Measurements from ENCODE around the gene ROBO1.

ROBO1 gene

DNA sequence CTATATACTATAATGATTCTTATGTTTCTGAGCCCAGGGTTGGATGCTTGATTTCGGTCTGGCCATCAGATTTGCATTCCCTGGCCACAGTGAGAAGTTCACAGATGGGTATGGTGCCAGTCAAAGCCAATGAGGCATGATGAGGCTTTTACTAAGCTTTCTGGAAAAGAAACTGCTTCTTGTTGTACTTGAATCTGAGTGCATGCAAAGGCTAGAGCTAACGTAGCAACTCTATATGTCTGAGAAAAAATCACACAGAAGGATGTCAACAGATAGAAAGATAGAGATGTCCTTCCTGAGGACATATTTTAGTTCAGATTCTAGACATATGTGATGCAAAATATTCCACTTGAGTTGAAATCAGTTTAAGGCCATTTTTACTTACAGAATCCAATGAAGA lies 608.1 kb downstream of the ROBO1 start:
- DNase-seq (ENCODE audit: low read depth, low spot score): no peak
- in situ Hi-C loops (cut with HindIII; ENCODE audit: low sequenced_read_pairs): no loop called here
- H3K4me3 ChIP-seq (ENCODE audit: low read depth, low read length): no peak overlapping the region
- TF ChIP-seq, protein P1, sequence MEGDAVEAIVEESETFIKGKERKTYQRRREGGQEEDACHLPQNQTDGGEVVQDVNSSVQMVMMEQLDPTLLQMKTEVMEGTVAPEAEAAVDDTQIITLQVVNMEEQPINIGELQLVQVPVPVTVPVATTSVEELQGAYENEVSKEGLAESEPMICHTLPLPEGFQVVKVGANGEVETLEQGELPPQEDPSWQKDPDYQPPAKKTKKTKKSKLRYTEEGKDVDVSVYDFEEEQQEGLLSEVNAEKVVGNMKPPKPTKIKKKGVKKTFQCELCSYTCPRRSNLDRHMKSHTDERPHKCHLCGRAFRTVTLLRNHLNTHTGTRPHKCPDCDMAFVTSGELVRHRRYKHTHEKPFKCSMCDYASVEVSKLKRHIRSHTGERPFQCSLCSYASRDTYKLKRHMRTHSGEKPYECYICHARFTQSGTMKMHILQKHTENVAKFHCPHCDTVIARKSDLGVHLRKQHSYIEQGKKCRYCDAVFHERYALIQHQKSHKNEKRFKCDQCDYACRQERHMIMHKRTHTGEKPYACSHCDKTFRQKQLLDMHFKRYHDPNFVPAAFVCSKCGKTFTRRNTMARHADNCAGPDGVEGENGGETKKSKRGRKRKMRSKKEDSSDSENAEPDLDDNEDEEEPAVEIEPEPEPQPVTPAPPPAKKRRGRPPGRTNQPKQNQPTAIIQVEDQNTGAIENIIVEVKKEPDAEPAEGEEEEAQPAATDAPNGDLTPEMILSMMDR (IDR thresholded peaks at IDR 0.05; ENCODE audit: low read depth, low read length): no peak

DNA sequence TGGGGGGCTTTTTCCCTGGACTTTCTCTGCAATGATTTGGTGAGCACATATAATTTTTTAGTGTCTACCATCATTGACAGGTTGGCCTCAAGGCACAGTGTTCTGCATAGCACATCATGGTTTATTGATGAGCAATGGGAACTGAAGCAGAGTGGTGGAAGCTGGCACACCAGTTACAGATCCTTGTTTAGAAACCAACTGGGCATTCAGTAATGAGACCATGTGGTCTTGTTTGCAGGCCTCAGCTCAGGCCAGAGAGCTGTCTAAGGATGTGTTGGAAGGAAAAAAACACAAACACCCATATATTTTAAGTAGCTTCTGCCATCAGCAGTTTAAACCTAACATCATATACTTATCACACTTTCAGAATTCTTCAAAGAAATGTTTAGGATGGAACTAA lies 610.6 kb downstream of the ROBO1 start:
- in situ Hi-C loops (cut with HindIII; ENCODE audit: low sequenced_read_pairs): no loop called here
- DNase-seq (ENCODE audit: low read depth, low spot score): no peak
- no peak overlapping the region for H3K4me3 ChIP-seq (ENCODE audit: low read depth, low read length)
- TF ChIP-seq, protein P1 (IDR thresholded peaks at IDR 0.05; ENCODE audit: low read depth, low read length): no peak

DNA sequence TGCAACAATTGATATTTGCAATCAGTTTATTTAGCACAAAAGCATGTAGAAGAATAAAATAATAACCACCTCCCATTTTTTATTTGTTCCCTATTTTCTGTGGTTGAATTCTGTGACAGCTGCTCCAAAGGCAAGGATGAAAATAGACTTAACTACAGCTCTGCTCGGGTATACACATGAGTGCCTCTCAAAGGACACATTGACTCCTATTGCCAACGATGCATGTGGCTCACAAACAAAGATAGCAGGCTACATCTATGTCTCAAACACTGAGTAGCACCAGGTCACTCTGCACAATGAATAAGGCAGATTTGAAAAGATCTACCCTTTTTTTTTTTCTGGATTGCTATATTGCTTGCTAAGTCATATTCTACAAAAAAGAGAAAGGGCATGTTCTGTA lies 612.9 kb downstream of the ROBO1 start:
- TF ChIP-seq, protein P1 (IDR thresholded peaks at IDR 0.05; ENCODE audit: low read depth, low read length): no peak
- in situ Hi-C loops (cut with HindIII; ENCODE audit: low sequenced_read_pairs): no loop called here
- H3K4me3 ChIP-seq (ENCODE audit: low read depth, low read length): no peak overlapping the region
- no peak for DNase-seq (ENCODE audit: low read depth, low spot score)

DNA sequence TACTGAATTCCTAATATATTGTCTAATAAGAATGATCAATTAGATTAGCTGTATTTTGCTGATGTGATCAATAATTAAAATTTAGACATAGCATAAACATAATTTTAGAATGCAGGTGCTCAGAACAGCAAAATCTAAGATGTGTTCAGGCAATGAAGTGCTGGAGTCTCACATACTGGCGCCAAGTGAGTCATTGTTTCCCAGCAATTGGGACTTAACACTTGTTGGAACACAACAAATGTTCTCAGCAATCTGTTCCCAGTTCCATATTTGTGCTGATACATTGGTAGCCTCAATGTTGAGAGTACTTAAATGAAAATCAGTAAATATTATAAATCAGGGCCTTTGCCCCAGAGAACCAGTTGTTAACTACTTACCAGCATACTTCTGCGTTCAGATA lies 619.0 kb downstream of the ROBO1 start:
- DNase-seq (ENCODE audit: low read depth, low spot score): peak; percentile 56
- in situ Hi-C loops (cut with HindIII; ENCODE audit: low sequenced_read_pairs): no loop called here
- TF ChIP-seq, protein P1 (IDR thresholded peaks at IDR 0.05; ENCODE audit: low read depth, low read length): no peak
- no peak overlapping the region for H3K4me3 ChIP-seq (ENCODE audit: low read depth, low read length)

DNA sequence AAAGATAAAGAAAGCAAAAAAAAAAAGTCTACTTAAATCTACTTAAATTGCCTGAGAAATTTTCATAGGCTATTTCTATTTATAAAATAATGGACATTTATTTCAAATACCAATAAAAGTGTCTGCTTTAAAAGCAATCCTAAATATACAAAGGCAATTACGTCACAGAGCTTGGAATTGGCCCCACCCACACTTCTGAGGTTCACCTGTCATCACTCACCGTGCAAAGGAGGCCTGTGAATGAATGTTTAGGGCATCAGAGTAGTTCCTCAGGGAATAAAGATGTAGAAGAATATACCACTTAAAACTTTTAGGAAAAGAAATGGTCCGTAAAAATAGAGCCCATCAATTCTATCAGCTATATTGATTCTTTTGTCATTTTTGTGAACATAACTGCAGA lies 621.8 kb downstream of the ROBO1 start:
- in situ Hi-C loops (cut with HindIII; ENCODE audit: low sequenced_read_pairs): no loop called here
- no peak overlapping the region for H3K4me3 ChIP-seq (ENCODE audit: low read depth, low read length)
- no peak for DNase-seq (ENCODE audit: low read depth, low spot score)
- TF ChIP-seq, protein P1 (IDR thresholded peaks at IDR 0.05; ENCODE audit: low read depth, low read length): no peak

DNA sequence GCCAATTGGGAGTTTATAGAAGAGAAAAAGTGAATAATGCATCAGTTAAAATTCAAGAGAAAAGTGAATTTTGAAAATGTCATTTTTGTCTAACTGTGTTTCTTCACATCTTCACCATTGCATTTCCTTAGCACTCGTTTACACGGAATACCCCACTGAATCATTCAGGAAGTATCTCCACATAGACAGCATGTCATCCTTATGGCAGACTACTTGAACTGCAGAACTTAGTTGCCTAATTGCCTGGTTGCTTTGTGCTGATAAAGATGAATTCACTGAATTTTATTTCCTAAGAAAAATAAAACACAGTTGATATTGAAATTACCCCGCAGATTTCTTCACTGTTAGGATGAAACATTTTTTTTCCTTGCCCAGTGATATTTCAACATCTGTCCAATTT lies 627.1 kb downstream of the ROBO1 start:
- TF ChIP-seq, protein P1 (IDR thresholded peaks at IDR 0.05; ENCODE audit: low read depth, low read length): no peak
- no peak overlapping the region for H3K4me3 ChIP-seq (ENCODE audit: low read depth, low read length)
- DNase-seq (ENCODE audit: low read depth, low spot score): peak; percentile 34
- in situ Hi-C loops (cut with HindIII; ENCODE audit: low sequenced_read_pairs): no loop called here
